HFF-Myc (cell line): ENCODE data around the gene ZBTB47.

ENCODE experiments used
- DNase-seq: peaks from one replicate; pipeline ENCODE4 v3.0.0-alpha.2; 2011; ENCODE audit warnings: low read depth; ENCODE audit errors: extremely low read depth
- H3K4me3 ChIP-seq: replicated peaks from 2 replicates; pipeline ENCODE4 v1.5.1; 2011; ENCODE audit warnings: low read depth, mild to moderate bottlenecking, control low read depth, low read length
- CTCF ChIP-seq: IDR thresholded peaks from 2 replicates; pipeline ENCODE4 v1.5.1; 2012; ENCODE audit warnings: mild to moderate bottlenecking, low read depth, low read length, control low read depth; ENCODE audit errors: missing control alignments

ZBTB47 gene

GRCh38 chr3:42655980-42656679 is 2.6 kb downstream of the ZBTB47 start:
- DNase-seq: no peak
- TF ChIP-seq CTCF: no peak
- H3K4me3 ChIP-seq: no peak overlapping the region; the same call in 1 of the 2 replicates

GRCh38 chr3:42656680-42657610 is 3.4 kb downstream of the ZBTB47 start:
- H3K4me3 ChIP-seq: no peak overlapping the region
- no peak for TF ChIP-seq CTCF
- no peak for DNase-seq

GRCh38 chr3:42657675-42658074 is 4.2 kb downstream of the ZBTB47 start:
- DNase-seq: no peak
- TF ChIP-seq CTCF: no peak
- H3K4me3 ChIP-seq: no peak overlapping the region

GRCh38 chr3:42658091-42658770 is 4.7 kb downstream of the ZBTB47 start:
- no peak for DNase-seq
- no peak overlapping the region for H3K4me3 ChIP-seq

GRCh38 chr3:42658771-42659390 is 5.4 kb downstream of the ZBTB47 start:
- no peak for TF ChIP-seq CTCF
- DNase-seq: no peak
- H3K4me3 ChIP-seq: no peak overlapping the region

More at GRCh38 chr3:42658091-42658770, 4.7 kb downstream of the ZBTB47 start:
- TF ChIP-seq CTCF: no peak

GRCh38 chr3:42659451-42660130 is 6.1 kb downstream of the ZBTB47 start:
- no peak for TF ChIP-seq CTCF
- no peak overlapping the region for H3K4me3 ChIP-seq
- no peak for DNase-seq
